H9 (cell line): ENCODE data around the gene CEP120. TPM values are rescaled to one million over a fixed set of nuclear protein-coding genes. Genes with fewer than 3 reads are reported as not detected.

ENCODE experiments used
- DNase-seq: peaks from one replicate; pipeline ENCODE4 v3.0.0-alpha.2; 2017
- H2AFZ ChIP-seq: one replicate; pipeline ENCODE4 v1.6.1; 2013; ENCODE audit warnings: mild to moderate bottlenecking, low read length, control low read depth, moderate library complexity
- H2AK5ac ChIP-seq: 2 replicates; pipeline ENCODE4 v1.6.1; 2013; ENCODE audit warnings: low read length, control low read depth, mixed read lengths; ENCODE audit not compliant: insufficient read length
- H2BK120ac ChIP-seq: one replicate; pipeline ENCODE4 v1.6.1; 2013; ENCODE audit warnings: low read depth, mild to moderate bottlenecking, low read length, control low read depth, inconsistent platforms; ENCODE audit not compliant: poor library complexity, severe bottlenecking
- H2BK12ac ChIP-seq: 2 replicates; pipeline ENCODE4 v1.6.1; 2013; ENCODE audit warnings: low read length, control low read depth, mixed read lengths, low read depth; ENCODE audit not compliant: insufficient read length
- H2BK15ac ChIP-seq: 2 replicates; pipeline ENCODE4 v1.6.1; 2013; ENCODE audit warnings: low read depth, low read length, control low read depth
- H2BK20ac ChIP-seq: one replicate; pipeline ENCODE4 v1.6.1; 2013; ENCODE audit warnings: low read depth, mild to moderate bottlenecking, low read length, control low read depth, inconsistent platforms; ENCODE audit not compliant: poor library complexity, severe bottlenecking
- H2BK5ac ChIP-seq: 2 replicates; pipeline ENCODE4 v1.6.1; 2013; ENCODE audit warnings: low read length, control low read depth, mixed read lengths; ENCODE audit not compliant: insufficient read length
- H3K14ac ChIP-seq: 2 replicates; pipeline ENCODE4 v1.6.1; 2013; ENCODE audit warnings: low read length, control low read depth; ENCODE audit not compliant: insufficient read depth
- H3K18ac ChIP-seq: 2 replicates; pipeline ENCODE4 v1.6.1; 2013; ENCODE audit warnings: low read depth, mild to moderate bottlenecking, mixed read lengths, low read length, control low read depth; ENCODE audit not compliant: insufficient read length
- H3K23ac ChIP-seq: 2 replicates; pipeline ENCODE4 v1.6.1; 2013; ENCODE audit warnings: low read length, control low read depth, mixed read lengths, low read depth; ENCODE audit not compliant: insufficient read length
- H3K23me2 ChIP-seq: 2 replicates; pipeline ENCODE4 v1.6.1; 2013; ENCODE audit warnings: low read depth, mild to moderate bottlenecking, mixed read lengths, low read length, control low read depth; ENCODE audit not compliant: insufficient read length, poor library complexity, severe bottlenecking
- H3K27ac ChIP-seq: 2 replicates; pipeline ENCODE4 v1.5.1; 2013; ENCODE audit warnings: low read length, control low read depth, mixed read lengths, low read depth; ENCODE audit not compliant: insufficient read length
- H3K27me3 ChIP-seq: 2 replicates; pipeline ENCODE4 v1.6.1; 2013; ENCODE audit warnings: low read length, control low read depth, inconsistent platforms; ENCODE audit not compliant: insufficient read depth
- H3K4ac ChIP-seq: 2 replicates; pipeline ENCODE4 v1.6.1; 2013; ENCODE audit warnings: low read depth, mild to moderate bottlenecking, control low read depth, inconsistent platforms, low read length, moderate library complexity
- H3K4me1 ChIP-seq: 2 replicates; pipeline ENCODE4 v1.6.1; 2013; ENCODE audit warnings: low read length, control low read depth, inconsistent platforms; ENCODE audit not compliant: insufficient read depth
- H3K4me2 ChIP-seq: 2 replicates; pipeline ENCODE4 v1.6.1; 2013; ENCODE audit warnings: low read length, control low read depth, mixed read lengths; ENCODE audit not compliant: insufficient read length, insufficient read depth
- H3K56ac ChIP-seq: 2 replicates; pipeline ENCODE4 v1.6.1; 2013; ENCODE audit warnings: low read depth, mild to moderate bottlenecking, mixed read lengths, low read length, control low read depth; ENCODE audit not compliant: insufficient read length
- H3K79me1 ChIP-seq: 2 replicates; pipeline ENCODE4 v1.6.1; 2013; ENCODE audit warnings: low read depth, mild to moderate bottlenecking, moderate library complexity, low read length, control low read depth, inconsistent platforms; ENCODE audit not compliant: insufficient read depth, poor library complexity, severe bottlenecking
- H3K79me2 ChIP-seq: 2 replicates; pipeline ENCODE4 v1.6.1; 2013; ENCODE audit warnings: low read length, control low read depth, inconsistent platforms; ENCODE audit not compliant: insufficient read depth
- H3K9ac ChIP-seq: 2 replicates; pipeline ENCODE4 v1.6.1; 2013; ENCODE audit warnings: low read length, control low read depth, mixed read lengths; ENCODE audit not compliant: insufficient read length; ENCODE audit errors: extremely low read depth
- H3K9me3 ChIP-seq: one replicate; pipeline ENCODE4 v1.6.1; 2013; ENCODE audit warnings: low read depth, low read length, inconsistent platforms; ENCODE audit not compliant: control insufficient read depth
- H3T11ph ChIP-seq: one replicate; pipeline ENCODE4 v1.6.1; 2013; ENCODE audit warnings: mild to moderate bottlenecking, low read length, control low read depth, inconsistent platforms
- H4K20me1 ChIP-seq: one replicate; pipeline ENCODE4 v1.6.1; 2013; ENCODE audit not compliant: control insufficient read depth, insufficient read length, insufficient read depth
- H4K5ac ChIP-seq: 2 replicates; pipeline ENCODE4 v1.6.1; 2013; ENCODE audit warnings: low read depth, mild to moderate bottlenecking, mixed read lengths, low read length, control low read depth; ENCODE audit not compliant: insufficient read length
- H4K8ac ChIP-seq: replicated peaks from 2 replicates; pipeline ENCODE4 v1.6.1; 2013; ENCODE audit warnings: low read length, control low read depth, mixed read lengths, low read depth; ENCODE audit not compliant: insufficient read length
- H4K91ac ChIP-seq: 2 replicates; pipeline ENCODE4 v1.6.1; 2013; ENCODE audit warnings: low read depth, mild to moderate bottlenecking, moderate library complexity, mixed read lengths, low read length, control low read depth; ENCODE audit not compliant: insufficient read length
- H3K27ac Mint-ChIP-seq, 3 experiments: 2 replicates in 2 of 3; 3 replicates in 1 of 3; pipeline ENCODE4 v1.8.0; 2020 to 2021; ENCODE audit warnings: mixed read lengths in 3 of 3, mild to moderate bottlenecking in 1 of 3, moderate library complexity in 1 of 3
- H3K27me3 Mint-ChIP-seq: 2 replicates; pipeline ENCODE4 v1.8.0; 2021; ENCODE audit warnings: low read depth, mild to moderate bottlenecking, moderate library complexity, mixed read lengths
- H3K36me3 Mint-ChIP-seq, 3 experiments: 2 replicates in 2 of 3; 3 replicates in 1 of 3; pipeline ENCODE4 v1.8.0; 2020 to 2021; ENCODE audit warnings: low read depth in 3 of 3, mixed read lengths in 3 of 3; ENCODE audit not compliant: insufficient read depth in 1 of 3
- H3K4me1 Mint-ChIP-seq, 2 experiments: 2 replicates each; pipeline ENCODE4 v1.8.0; 2020; ENCODE audit warnings: mixed read lengths in 2 of 2
- H3K4me3 Mint-ChIP-seq, 2 experiments: 2 replicates in 1 of 2; 3 replicates in 1 of 2; pipeline ENCODE4 v1.8.0; 2020 to 2021; ENCODE audit warnings: mild to moderate bottlenecking in 2 of 2, mixed read lengths in 2 of 2, moderate library complexity in 1 of 2
- H3K9me3 Mint-ChIP-seq, 2 experiments: 2 replicates in 1 of 2; 3 replicates in 1 of 2; pipeline ENCODE4 v1.8.0; 2020; ENCODE audit warnings: mild to moderate bottlenecking in 2 of 2, mixed read lengths in 2 of 2, moderate library complexity in 1 of 2
- CTCF ChIP-seq: fragments of 200-600 bp; sonication (generic); conservative IDR thresholded peaks from 3 replicates; pipeline ENCODE4 v1.8.0; 2021; ENCODE audit warnings: antibody characterized with exemption, mild to moderate bottlenecking
- WGBS: extraction: QIAGEN DNeasy Blood & Tissue Kit; methylation state at CpG from one replicate; pipeline ENCODE4 v1.1.7; 2013; ENCODE audit warnings: missing lambda C conversion rate, low lambda C conversion rate, mixed read lengths; ENCODE audit not compliant: insufficient read length; ENCODE audit errors: extremely low coverage; 5-methylcytosine and 5-hydroxymethylcytosine counted together
- total RNA-seq: library from RNA; stranded (reverse); gene quantifications from 2 replicates; pipeline ENCODE4 v1.2.1, GENCODE V29; 2021

CEP120 gene
- total RNA-seq, 1 experiment from 2014 or later, result 22.5 TPM

- H2BK5ac ChIP-seq, result no peak overlapping the region
- H3K23ac ChIP-seq, result no peak overlapping the region
- no peaks in the 10 kb centered on the region for H3K27me3 ChIP-seq
- H2AK5ac ChIP-seq, result no peak overlapping the region
- no peaks in the 10 kb centered on the region for H3K23me2 ChIP-seq
- Mint-ChIP-seq H3K27ac (no peak overlapping the region; a peak in 1 of 7 replicates), H3K4me1 (peaks cover 11 to 13% of the 10 kb centered on the region in 2 experiments), H3K36me3 (no peaks in the 10 kb centered on the region), H3K4me3 (no peak overlapping the region), H3K27me3 (no peaks in the 10 kb centered on the region), H3K9me3 (no peaks in the 10 kb centered on the region)
- H2BK20ac ChIP-seq, result no peak overlapping the region
- no peak overlapping the region for H3K27ac ChIP-seq
- no peak overlapping the region for H3K14ac ChIP-seq
- no peak overlapping the region for H4K8ac ChIP-seq
- TF ChIP-seq CTCF, result no peak
- no peak for DNase-seq
- H4K91ac ChIP-seq, result no peak overlapping the region
- H2BK15ac ChIP-seq, result no peak overlapping the region
- no peaks in the 10 kb centered on the region for H4K20me1 ChIP-seq
- no peaks in the 10 kb centered on the region; the same call in 1 of the 2 replicates for H3K79me2 ChIP-seq
- no peaks in the 10 kb centered on the region for H3K79me1 ChIP-seq
- H3K4ac ChIP-seq, result no peak overlapping the region
- no peaks in the 10 kb centered on the region for H3K4me1 ChIP-seq
- H3K18ac ChIP-seq, result no peak overlapping the region
- no peak overlapping the region for H4K5ac ChIP-seq
- H2BK120ac ChIP-seq, result no peak overlapping the region
- no peak overlapping the region for H3T11ph ChIP-seq
- H3K4me2 ChIP-seq, result no peak overlapping the region
- no peak overlapping the region for H3K9ac ChIP-seq
- H3K9me3 ChIP-seq, result no peaks in the 10 kb centered on the region
- no peak overlapping the region for H3K56ac ChIP-seq
- H2AFZ ChIP-seq, result no peak overlapping the region
- WGBS, result no CpG with 5 or more reads among the region's 5 CpGs
- H2BK12ac ChIP-seq, result no peak overlapping the region
Observed at GRCh38 chr5:123438902-123439301, 15.7 kb upstream of the CEP120 start.
